T-helper 1 cell treated with Interleukin-12 subunit alpha and Interleukin-12 subunit beta and Interleukin-4 antibody, amounts not matched to agents 30 ng/mL and 1 ng/mL, for 36 hours (primary cell): ENCODE results near the gene KIDINS220. TPM values are rescaled to one million over a fixed set of nuclear protein-coding genes. Genes with fewer than 3 reads are reported as not detected.

Experiments
- intact Hi-C: fragments of 100-400 bp; cut with micrococcal nuclease; formaldehyde crosslinking; loops from one replicate; pipeline ENCODE4 v1.15.1; 2024
- total RNA-seq: library from RNA; stranded (reverse); gene quantifications from 2 replicates; pipeline ENCODE4 v1.2.3, GENCODE V29; 2022

The KIDINS220 gene
- total RNA-seq, 1 donor from 2014 or later, result 36.7 TPM

- intact Hi-C loops, result no loop called here
Observed at GRCh38 chr2:8806885-8807704, 30.3 kb downstream of the KIDINS220 start.

- intact Hi-C loops, result loop anchor here (2.0 kb wide), 1 partner anchor 31 kb away; the partner anchor contains the start of gene KIDINS220
Observed at GRCh38 chr2:8805278-8806210, 31.9 kb downstream of the KIDINS220 start.

- intact Hi-C loops, result loop anchor here (2.0 kb wide), 1 partner anchor 33 kb away; the partner anchor contains the start of gene KIDINS220
Observed at GRCh38 chr2:8803658-8804379, 33.6 kb downstream of the KIDINS220 start.

GRCh38 chr2:8802741-8803140 is 34.7 kb downstream of the KIDINS220 start:
- intact Hi-C loops, result no loop called here

- intact Hi-C loops, result no loop called here
Observed at GRCh38 chr2:8800821-8801220, 36.6 kb downstream of the KIDINS220 start.

- intact Hi-C loops, result no loop called here
Observed at GRCh38 chr2:8800218-8800617, 37.2 kb downstream of the KIDINS220 start.

GRCh38 chr2:8799004-8799403 is 38.4 kb downstream of the KIDINS220 start:
- intact Hi-C loops, result no loop called here

- intact Hi-C loops, result no loop called here
Observed at GRCh38 chr2:8798393-8798792, 39.0 kb downstream of the KIDINS220 start.

GRCh38 chr2:8797682-8798081 is 39.7 kb downstream of the KIDINS220 start:
- intact Hi-C loops, result no loop called here

- intact Hi-C loops, result no loop called here
Observed at GRCh38 chr2:8796878-8797550, 40.4 kb downstream of the KIDINS220 start.

GRCh38 chr2:8796315-8796848 is 41.0 kb downstream of the KIDINS220 start:
- intact Hi-C loops, result no loop called here

GRCh38 chr2:8794923-8795825 is 42.2 kb downstream of the KIDINS220 start:
- intact Hi-C loops, result no loop called here

GRCh38 chr2:8790739-8791162 is 46.7 kb downstream of the KIDINS220 start:
- intact Hi-C loops, result no loop called here

- intact Hi-C loops, result no loop called here
Observed at GRCh38 chr2:8786463-8786862, 51.0 kb downstream of the KIDINS220 start.

GRCh38 chr2:8779795-8780671 is 57.4 kb downstream of the KIDINS220 start:
- intact Hi-C loops, result no loop called here

- intact Hi-C loops, result no loop called here
Observed at GRCh38 chr2:8774371-8774770, 63.0 kb downstream of the KIDINS220 start.

- intact Hi-C loops, result no loop called here
Observed at GRCh38 chr2:8767324-8767723, 70.1 kb downstream of the KIDINS220 start.

GRCh38 chr2:8761529-8762164 is 75.8 kb downstream of the KIDINS220 start:
- intact Hi-C loops, result loop anchor here (1.0 to 2.0 kb wide), 5 partner anchors 68 to 1664 kb away; no protein-coding TSS in a partner anchor
